HG03342 (cell line): ENCODE data around the gene ERCC6L.
"Not testable (repeated sequence)": the region's sequence is repeated elsewhere in the genome, so short reads cannot be mapped to it uniquely, and the experiment has no call there.

Experiments used
- ATAC-seq: cut with Tn5 transposase; IDR thresholded peaks from one replicate; pipeline ENCODE4 v1.9.1; 2021; ENCODE audit warnings: mild to moderate bottlenecking, moderate library complexity; ENCODE audit not compliant: unreplicated experiment

ERCC6L gene

DNA sequence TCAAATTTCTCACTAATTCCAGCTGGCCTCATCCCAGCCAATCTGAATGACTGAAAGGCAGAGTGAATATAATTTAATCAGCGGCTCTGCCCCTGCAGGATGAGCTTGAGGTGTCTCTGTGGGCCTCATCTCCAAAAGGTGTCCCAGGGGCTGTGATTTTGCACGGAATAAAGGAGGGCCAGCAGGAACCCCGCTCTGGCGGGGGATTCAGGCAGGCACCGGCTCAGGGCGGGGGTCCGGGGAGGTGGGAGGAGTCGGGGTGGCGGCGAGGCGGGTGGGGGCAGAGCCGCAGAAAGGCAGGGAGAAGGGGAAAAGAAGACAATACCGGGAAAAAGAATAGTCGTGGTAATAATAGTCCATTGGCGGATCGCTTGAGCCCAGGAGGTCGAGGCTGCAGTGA lies 16.0 kb upstream of the ERCC6L start:
- no peak for ATAC-seq

DNA sequence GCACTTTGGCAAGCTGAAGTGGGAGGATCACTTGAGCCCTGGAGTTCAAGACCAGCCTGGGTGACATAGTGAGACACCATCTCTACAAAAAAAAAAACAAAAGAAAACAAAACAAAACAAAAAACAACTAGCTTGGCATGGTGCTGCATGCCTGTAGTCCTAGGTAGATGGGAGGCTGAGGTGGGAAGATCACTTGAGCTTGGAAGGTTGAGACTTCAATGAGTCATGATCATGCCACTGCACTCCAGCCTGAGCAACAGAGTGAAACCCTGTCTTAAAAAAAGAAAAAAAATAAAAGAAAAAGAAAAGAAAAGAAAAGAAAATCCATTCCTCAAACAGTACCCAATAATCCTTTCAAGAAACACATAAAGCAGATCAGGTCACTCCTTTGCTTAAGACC lies 14.9 kb upstream of the ERCC6L start:
- no peak for ATAC-seq

DNA sequence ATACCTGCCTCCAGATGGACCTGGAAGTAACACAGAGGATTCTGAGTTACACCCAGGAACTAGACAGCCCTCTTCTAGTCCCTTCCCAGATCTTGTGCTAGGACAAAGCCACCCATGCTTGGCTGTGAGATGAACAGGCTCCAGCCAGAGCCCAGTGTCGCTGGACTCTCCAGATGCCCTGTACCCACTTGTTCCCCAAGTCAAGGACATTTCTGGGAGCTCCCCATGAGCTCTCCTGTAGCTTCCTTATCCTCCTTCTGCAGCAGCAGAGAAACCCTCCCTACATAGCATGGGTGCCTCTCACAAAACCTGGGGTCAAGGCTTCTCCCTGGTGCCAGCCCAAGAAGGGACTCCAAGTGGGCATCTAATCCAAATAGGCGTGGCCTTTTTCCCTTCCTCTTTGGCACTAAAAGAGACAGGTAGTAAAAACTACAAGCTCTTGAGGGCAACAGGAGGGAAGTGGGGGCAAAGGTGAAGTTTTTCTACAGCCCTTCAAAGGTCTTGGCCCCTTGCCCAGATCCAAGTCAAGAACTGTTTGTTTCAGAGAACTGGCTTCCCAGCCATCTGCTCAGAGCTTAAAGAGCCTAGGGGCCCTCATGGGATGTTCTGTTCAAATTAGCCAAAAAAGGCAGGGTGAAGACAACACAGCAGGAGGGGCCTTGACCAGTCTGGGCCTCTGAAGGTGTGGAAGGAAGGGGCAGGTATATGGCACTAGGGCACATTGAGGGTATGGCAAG lies 8.5 kb upstream of the ERCC6L start:
- ATAC-seq = no peak

DNA sequence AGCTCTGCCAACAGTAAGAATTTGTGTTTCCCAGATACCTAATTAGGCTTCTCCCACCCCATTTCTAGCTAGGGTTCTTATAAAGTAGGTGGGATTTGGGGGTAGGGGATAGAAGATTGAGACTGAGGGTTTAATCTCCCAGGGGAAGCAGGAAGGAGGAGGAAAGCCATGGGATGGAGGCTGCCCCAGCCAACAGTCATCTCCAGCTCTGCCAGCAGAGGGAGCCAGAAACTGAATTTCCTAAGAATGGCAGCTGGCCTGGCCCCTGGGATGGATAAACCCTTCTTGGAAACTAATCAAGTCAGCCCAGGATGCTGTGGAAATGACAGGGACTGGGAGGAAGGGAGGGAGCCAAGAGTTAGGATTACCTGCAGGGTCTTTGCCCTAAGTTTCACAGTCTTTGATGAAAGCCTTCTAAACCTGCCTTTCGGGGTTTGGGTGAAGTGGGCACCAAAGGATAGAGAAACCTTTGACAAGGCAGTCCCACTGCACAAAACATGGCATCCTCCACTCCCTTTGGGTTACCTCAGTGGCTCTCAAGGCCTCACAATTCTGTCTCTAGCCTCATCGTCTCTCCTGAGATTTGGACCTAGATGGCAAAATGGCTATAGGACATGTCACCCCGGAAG lies 6.7 kb upstream of the ERCC6L start:
- ATAC-seq = no peak

DNA sequence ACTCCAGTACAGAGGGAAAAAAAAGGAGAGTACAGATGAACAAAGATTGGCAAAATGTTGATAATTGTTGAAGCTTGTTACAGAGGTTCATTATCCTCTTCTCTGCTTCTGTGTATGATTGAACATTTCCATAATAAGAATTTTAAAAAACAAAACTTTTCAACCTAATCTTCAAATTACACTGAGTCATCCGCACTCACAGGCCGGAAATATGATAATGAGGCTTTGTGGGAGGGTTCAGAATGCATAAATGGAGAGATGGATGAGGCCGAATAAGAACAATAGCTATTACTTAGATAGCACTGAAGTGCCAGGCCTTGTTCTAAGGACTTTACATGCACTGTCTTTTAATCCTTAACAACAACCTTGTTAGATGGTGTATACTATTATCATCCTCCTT lies 4.6 kb upstream of the ERCC6L start:
- ATAC-seq = no peak

DNA sequence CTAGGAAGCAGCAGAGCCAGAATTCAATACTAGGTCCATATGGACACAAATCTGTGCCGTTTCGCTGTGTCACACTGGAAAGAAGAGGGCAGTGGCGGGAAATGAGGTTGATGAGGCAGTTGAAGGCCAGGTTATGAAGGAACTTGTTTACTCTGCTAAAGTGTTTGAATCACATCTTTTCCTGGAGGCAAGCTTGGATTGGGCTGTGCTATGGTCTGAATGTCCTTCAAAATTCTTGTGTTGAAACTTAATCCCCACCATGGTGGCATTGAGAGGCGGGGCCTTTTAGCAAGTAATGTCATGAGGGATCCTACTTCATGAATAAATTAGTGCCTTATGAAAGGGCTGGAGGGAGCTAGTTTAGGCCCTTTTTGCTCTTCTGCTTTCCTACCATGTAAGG lies 2.1 kb upstream of the ERCC6L start:
- no peak for ATAC-seq

DNA sequence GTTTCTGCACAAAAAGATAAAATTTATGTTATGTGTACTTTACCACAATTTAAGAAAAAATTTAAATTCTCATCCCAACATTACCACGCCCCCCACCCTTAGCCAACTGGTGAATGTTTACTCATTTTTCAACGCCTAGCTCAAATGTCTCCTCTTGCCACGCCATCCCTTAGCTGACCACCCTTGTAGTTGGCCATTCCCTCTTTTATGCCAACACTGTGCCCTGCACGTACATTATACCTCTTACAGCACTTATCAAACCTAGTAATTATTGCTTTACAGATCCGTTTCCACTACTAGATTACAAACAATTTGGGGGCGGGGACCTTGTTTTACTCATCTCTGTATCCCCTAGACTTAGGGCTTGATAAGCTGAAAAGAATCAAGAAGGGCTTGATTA lies 644 bp downstream of the ERCC6L start:
- no peak for ATAC-seq

DNA sequence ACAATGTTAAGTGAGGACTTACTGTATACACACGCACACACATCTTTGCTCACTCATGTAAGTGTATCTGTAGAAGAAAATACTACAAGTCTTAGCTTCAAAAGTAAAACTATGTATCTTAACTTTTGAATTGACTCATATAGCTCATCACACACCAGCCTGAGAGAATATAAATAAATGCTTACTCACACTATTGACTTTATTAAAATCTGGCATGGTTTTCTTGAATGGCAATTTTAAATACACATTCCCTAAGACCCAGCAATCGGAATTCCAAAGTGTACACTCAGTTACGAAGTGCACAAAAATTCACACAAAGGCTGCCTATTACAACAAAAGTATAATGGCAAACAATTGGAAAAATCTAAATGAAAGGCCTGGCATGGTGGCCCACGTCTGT lies 2.0 kb downstream of the ERCC6L start:
- ATAC-seq = no peak

DNA sequence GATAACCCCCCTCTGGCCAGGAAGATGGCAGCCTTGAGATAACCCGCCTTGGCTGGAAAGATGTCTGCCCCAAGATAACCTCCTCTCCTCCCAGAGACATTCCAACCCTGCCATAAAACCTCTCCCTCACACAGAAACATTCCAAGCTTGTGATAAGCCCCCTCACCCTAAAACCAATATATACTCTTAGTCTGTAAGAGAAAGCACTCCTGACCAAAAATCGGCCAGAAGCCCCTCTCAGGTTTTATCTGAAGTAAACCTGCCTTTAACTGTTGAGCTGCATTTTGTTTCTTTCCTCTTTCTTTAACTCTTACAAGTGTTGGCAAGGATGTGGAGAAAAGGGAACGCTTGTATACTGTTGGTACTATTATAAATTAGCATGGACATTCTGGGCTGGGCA lies 8.5 kb downstream of the ERCC6L start:
- ATAC-seq = no peak

DNA sequence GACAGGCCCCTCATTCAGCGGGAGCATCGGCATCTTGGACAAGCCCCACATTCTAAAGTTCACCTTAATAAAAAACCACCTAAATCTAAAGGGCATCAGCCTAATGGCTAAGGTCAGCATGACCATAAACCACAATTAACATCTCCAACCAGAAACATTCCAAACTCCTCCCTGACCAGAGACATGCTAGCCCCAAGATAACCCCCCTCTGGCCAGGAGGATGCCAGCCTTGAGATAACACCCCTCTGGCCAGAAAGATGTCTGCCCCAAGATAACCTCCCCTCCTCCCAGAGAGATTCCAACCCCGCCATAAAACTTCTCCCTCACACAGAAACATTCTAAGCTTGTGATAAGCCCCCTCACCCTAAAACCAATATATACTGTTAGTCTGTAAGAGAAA lies 18.5 kb downstream of the ERCC6L start:
- ATAC-seq = not testable (repeated sequence)

DNA sequence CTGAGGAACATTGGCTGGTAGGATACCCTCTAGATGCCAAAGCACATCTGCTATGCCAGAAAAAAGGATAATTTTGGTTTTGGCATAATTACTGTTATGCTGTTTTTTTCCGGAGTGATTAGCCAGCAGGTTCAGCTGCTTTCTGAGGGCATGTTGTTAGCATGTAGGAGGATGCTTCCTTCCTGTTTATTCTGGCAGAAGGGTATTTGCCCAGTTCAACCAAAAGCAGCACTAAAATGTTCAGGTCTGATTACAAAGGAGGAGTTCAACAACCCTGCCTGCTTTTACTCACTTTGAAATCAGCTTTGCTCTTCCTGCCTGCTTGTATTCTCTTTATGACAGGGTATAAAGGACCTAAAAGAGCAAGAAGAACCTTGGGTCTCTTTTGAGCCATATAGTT lies 21.9 kb downstream of the ERCC6L start:
- no peak for ATAC-seq

DNA sequence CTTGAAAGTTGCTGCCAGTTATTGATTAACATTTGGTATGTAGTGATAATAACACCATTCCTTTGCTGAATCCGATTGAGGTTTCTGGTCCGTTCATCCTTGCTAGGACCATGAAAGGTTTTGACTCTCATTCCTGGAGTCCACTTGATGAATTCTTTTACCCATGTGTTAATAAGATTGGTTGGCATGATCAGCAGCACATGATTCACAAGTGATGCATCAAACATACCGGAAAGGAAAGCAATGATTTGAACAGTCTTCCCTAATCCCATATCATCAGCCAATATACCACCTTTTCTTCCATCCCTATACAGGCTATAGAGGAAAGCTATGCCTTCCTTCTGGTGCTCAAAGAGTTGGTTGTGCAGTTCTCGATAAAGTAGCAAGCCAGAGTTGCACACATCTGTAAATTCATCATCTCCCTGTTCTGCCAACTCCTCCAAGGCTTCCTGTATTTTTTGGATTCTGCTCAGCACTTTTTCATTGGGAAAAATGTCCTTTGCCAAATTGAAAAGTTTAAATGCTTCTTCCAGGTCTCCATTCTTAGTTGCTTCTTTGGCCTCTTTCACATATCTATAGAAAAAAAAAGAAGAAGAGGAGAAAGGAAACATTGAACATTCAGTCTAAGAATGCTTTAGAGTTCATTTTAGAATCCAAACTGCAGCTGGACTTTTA lies 30.6 kb downstream of the ERCC6L start:
- ATAC-seq = no peak

DNA sequence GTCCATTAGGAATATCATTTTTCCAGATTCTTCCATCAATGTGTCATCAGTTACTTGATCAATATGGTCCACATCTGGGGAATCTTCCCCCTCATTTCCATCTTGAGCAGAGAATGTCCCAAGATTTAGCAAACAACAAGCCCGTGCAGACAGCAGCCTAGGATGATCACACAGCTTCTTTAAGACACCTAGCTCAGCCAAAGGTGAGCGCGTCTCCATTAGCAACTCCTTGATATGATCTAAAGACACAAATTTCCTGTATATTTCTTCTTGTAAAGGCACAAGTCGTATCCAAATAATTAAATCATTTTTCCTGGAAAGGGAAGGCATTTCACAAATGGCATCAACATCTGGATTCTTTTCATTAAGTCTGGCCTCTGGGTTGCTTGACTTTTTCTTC lies 31.5 kb downstream of the ERCC6L start:
- ATAC-seq = no peak

DNA sequence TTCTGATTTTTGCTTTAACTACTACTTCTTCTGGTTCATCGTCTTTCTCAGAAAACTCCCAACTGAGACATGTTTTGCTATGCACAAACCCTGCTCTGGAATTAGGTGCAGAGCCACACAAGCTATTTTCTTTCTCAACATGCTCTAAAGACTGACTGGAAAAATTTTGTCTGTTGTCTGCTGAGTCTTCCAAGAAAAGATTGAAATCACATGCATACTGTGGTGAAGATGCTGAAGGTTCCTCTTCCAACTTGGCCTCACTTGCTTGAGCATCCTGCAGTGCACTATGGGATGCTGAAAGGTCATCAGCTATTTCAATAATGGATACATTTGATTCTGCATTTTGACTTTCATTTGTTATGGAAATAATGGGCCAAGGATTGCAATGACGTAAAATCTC lies 33.1 kb downstream of the ERCC6L start:
- ATAC-seq = no peak

DNA sequence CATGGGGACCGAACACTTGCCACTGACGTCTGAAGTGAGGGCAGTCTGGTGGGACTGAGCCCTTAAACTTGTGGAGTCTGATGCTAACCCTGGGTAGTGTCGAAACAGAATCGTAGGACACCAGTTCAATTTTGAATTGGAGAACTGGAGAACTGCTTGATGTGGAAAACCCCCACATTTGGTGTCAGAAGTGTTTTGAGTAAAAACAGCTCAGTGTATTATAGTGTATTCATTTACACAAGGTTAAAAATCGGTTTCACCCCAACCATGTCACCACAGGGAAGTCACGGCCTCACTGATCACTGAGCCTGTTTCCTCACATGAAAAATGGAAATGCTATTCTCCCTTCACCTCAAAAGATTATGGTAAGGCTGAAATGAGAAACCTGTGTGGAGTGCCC lies 35.4 kb downstream of the ERCC6L start:
- peak; percentile 80 for ATAC-seq

DNA sequence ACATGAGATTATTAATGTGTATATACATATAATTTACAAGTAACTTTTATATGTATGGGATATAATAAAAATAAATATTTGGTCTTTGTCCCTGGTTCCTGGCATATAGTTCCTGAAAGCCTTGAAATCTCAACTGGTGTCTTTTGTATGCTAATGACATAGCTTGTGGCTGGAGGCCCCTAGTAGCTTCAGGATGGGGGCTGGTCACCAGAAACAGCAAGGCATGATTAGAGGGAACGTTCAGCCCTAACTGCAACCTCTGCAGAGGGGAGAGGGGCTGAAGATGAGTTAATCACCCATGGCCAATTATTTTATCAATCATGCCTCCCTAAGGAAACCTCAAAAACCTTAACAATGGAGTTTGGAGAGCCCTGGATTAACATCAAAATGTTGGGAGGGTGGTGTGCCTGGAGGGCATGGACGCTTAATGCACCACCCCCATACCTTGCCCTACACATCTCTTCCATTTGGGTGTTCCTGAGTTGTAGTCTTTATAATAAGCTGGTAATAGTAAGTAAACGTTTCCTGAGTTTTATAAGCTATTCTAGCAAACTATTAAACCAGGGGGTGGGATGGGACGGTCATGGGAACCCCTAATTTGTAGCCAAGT lies 35.9 kb downstream of the ERCC6L start:
- no peak for ATAC-seq

DNA sequence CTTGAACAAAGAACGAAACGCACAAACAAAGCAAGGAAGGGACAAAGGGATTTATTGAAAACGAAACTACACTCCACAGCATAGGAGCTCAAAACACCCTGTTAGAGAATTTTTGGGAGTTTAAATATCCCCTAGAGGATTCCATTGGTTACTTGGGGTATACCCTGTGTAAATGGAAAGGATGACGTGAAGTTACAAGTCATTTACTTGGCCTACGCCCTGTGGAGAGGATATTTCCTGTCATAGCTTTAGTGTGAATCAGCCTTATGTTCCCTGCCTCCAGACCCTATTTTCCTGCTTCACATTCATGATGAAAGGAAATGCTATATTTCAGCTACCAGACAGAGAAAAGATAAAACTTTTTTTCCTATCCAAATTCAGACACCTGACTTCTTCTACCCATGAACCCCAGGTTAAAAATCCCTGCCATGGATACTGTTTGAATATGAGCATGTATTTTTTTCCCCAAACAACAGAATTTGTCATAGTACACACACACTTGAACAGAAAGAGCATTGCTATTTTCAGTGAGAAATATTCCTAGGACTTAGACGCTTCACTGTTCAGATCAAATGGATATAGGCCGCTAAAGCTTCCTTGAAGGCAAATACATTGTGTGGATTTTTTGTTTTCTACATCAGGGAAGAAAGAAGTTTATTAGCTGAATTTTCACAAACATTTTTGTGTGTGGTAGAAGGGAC lies 36.8 kb downstream of the ERCC6L start:
- ATAC-seq = no peak

DNA sequence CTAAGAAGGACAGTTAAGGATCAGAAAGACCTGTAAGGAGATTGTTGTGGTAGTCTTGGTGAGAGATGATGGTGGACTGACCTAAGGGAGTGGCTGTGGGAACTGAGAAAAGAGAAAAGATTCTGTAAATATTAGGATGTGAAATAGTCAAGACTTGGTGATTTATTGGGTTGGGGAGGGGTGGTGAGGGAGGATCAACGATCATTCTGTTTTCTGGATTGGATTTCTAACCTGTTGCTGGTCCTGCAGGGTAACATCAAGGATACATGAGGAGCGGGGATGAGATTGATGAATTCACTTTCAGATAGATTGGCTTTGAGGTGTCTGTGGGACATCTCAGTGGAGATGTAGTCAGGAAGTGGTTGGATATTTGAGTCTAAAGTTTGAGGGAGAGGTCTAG lies 55.9 kb downstream of the ERCC6L start:
- no peak for ATAC-seq

DNA sequence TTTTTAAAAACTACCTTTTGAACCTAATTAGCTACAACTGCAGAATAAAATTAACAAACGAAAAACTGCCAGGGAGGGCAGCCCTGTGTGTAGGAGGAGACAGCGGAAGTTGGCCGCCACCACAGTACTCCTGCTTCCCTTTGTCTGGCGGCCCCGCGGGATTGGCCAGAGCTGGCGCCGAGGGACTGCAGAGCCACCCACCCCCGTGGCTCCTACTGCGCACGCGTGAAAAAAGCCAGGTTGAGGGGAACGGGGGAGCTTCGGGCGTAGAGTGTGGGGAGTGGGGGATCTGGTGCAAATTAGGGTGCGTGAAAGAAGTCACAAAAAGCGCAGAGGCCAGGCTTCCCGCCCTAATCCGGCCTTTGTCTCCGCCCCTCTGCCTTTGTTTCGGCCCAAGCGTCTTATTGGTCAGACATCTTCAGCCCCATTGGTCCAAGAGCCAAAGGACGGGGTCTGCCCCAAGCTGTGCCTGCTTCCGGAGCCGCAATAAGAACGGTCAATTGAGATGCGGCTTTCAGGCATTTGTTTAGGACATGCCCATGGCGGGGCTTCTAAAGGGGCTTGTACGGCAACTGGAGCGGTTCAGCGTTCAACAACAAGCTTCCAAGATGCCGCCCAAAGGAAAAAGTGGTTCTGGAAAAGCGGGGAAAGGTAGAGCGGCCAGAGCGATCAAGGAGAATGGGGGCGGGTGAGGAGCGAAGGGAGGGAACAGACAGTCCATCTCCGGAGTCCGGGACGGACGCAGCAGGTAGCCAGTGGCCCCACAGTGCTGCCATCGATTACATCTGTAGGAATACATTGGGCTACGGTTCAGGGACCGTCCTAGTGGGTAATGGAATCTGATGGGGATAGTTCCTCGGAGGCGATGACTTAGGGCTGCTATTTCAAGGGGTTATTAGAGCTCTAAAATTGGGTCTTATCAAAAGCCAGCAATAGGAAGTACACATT lies 57.4 kb downstream of the ERCC6L start, which contains the start of gene PIN4:
TSS of gene PIN4 (plus strand) at position 580 of the 948 bp plus-strand sequence. CDS start at position 609, 29 bp downstream.
- ATAC-seq = peak; percentile 96

DNA sequence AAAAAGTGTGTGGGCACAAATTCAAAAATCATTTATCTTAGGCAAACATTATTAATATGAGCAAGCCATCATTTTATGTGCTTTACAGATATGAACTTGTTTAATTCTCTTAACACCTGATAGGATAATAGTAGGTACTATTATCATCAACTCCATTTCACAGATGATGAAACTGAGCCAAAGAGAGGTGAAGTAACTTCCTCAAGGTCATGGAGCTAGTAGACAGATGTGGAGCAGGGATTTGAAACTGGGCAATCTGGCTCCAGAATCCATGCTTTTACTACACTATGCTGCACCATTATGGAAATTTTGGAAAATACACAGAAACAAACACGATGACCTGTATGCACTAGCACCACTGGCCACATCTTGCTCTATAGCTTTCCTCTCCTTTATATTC lies 58.3 kb downstream of the ERCC6L start:
- ATAC-seq = no peak
